ENCODE measurements around the gene NRP2. TPM values are rescaled to one million over a fixed set of nuclear protein-coding genes. Genes with fewer than 3 reads are reported as not detected.

NRP2 gene
- total RNA-seq, 4 donors from 2014 or later: 1.6 to 4.1 (median 2.2) TPM

- Histone ChIP-seq H3K4me1 (no peaks in the 10 kb centered on the region), H3K36me3 (no peaks in the 10 kb centered on the region), H3K4me3 (no peak overlapping the region), H3K27me3 (no peaks in the 10 kb centered on the region), H3K27ac (no peak overlapping the region), H3K9me3 (no peaks in the 10 kb centered on the region)
- no peak for DNase-seq
- intact Hi-C loops (cut with DNase I; ENCODE audit: low total_unique reads) (no loop called here), in situ Hi-C loops (cut with MboI; ENCODE audit: low sequenced_read_pairs in 4 of 4) (no loop called here)
- no peak for TF ChIP-seq CTCF (IDR thresholded peaks at IDR 0.05 in 4 of 5, conservative IDR thresholded peaks at IDR 0.05 in 1 of 5)
- no peak for TF ChIP-seq POLR2A (IDR thresholded peaks at IDR 0.05)
- ATAC-seq: no peak
Observed at GRCh38 chr2:205719847-205720246, 37.5 kb downstream of the NRP2 start.

GRCh38 chr2:205720451-205720902, 38.2 kb downstream of the NRP2 start:
- DNase-seq (no peak), ATAC-seq (no peak)
- Histone ChIP-seq H3K4me3 (no peak overlapping the region), H3K4me1 (no peaks in the 10 kb centered on the region), H3K27me3 (no peaks in the 10 kb centered on the region), H3K27ac (no peak overlapping the region), H3K36me3 (no peaks in the 10 kb centered on the region), H3K9me3 (no peaks in the 10 kb centered on the region)
- in situ Hi-C loops (cut with MboI; ENCODE audit: low sequenced_read_pairs in 4 of 4): no loop called here
- intact Hi-C loops (cut with DNase I; ENCODE audit: low total_unique reads): no loop called here
- TF ChIP-seq POLR2A (IDR thresholded peaks at IDR 0.05) (no peak), CTCF (IDR thresholded peaks at IDR 0.05 in 4 of 5, conservative IDR thresholded peaks at IDR 0.05 in 1 of 5) (no peak)

- Histone ChIP-seq H3K36me3 (no peaks in the 10 kb centered on the region), H3K9me3 (no peaks in the 10 kb centered on the region), H3K27me3 (no peaks in the 10 kb centered on the region), H3K4me3 (no peak overlapping the region), H3K27ac (no peak overlapping the region), H3K4me1 (no peaks in the 10 kb centered on the region)
- TF ChIP-seq POLR2A (IDR thresholded peaks at IDR 0.05): no peak
- TF ChIP-seq CTCF (IDR thresholded peaks at IDR 0.05 in 4 of 5, conservative IDR thresholded peaks at IDR 0.05 in 1 of 5): no peak
- in situ Hi-C loops (cut with MboI; ENCODE audit: low sequenced_read_pairs in 4 of 4) (no loop called here), intact Hi-C loops (cut with DNase I; ENCODE audit: low total_unique reads) (no loop called here)
- DNase-seq: no peak
- no peak for ATAC-seq
Observed at GRCh38 chr2:205721057-205721449, 38.8 kb downstream of the NRP2 start.

GRCh38 chr2:205722283-205722918, 40.1 kb downstream of the NRP2 start:
- no peak for TF ChIP-seq POLR2A (IDR thresholded peaks at IDR 0.05)
- TF ChIP-seq CTCF (IDR thresholded peaks at IDR 0.05 in 4 of 5, conservative IDR thresholded peaks at IDR 0.05 in 1 of 5): no peak
- no peaks in the 10 kb centered on the region for H3K4me1 ChIP-seq
- H3K27me3 ChIP-seq: no peaks in the 10 kb centered on the region
- ATAC-seq (no peak), DNase-seq (no peak)
- intact Hi-C loops (cut with DNase I; ENCODE audit: low total_unique reads): no loop called here
- H3K27ac ChIP-seq: no peak overlapping the region
- H3K4me3 ChIP-seq: no peak overlapping the region
- H3K36me3 ChIP-seq: no peaks in the 10 kb centered on the region
- in situ Hi-C loops (cut with MboI; ENCODE audit: low sequenced_read_pairs in 4 of 4): no loop called here
- H3K9me3 ChIP-seq: no peaks in the 10 kb centered on the region

- no peak for TF ChIP-seq POLR2A (IDR thresholded peaks at IDR 0.05)
- no peak for TF ChIP-seq CTCF (IDR thresholded peaks at IDR 0.05 in 4 of 5, conservative IDR thresholded peaks at IDR 0.05 in 1 of 5)
- intact Hi-C loops (cut with DNase I; ENCODE audit: low total_unique reads) (no loop called here), in situ Hi-C loops (cut with MboI; ENCODE audit: low sequenced_read_pairs in 4 of 4) (no loop called here)
- Histone ChIP-seq H3K4me3 (no peak overlapping the region), H3K36me3 (no peaks in the 10 kb centered on the region), H3K27me3 (no peaks in the 10 kb centered on the region), H3K27ac (no peak overlapping the region), H3K4me1 (no peaks in the 10 kb centered on the region), H3K9me3 (no peaks in the 10 kb centered on the region)
- ATAC-seq (no peak), DNase-seq (no peak)
Observed at GRCh38 chr2:205723179-205723578, 40.9 kb downstream of the NRP2 start.

All from gastrocnemius medialis (tissue), 4 donors.